HG02840 (cell line): ENCODE results near the gene ETFBKMT.
A peak's percentile ranks its signal among the peaks of the same experiment; 100 is the strongest.

Experiments used
- ATAC-seq: cut with Tn5 transposase; IDR thresholded peaks from one replicate; pipeline ENCODE4 v1.9.1; 2021; ENCODE audit warnings: mild to moderate bottlenecking, moderate library complexity, moderate number of reproducible peaks; ENCODE audit not compliant: unreplicated experiment, low FRiP score

ETFBKMT gene, protein sequence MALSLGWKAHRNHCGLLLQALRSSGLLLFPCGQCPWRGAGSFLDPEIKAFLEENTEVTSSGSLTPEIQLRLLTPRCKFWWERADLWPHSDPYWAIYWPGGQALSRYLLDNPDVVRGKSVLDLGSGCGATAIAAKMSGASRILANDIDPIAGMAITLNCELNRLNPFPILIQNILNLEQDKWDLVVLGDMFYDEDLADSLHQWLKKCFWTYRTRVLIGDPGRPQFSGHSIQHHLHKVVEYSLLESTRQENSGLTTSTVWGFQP

DNA sequence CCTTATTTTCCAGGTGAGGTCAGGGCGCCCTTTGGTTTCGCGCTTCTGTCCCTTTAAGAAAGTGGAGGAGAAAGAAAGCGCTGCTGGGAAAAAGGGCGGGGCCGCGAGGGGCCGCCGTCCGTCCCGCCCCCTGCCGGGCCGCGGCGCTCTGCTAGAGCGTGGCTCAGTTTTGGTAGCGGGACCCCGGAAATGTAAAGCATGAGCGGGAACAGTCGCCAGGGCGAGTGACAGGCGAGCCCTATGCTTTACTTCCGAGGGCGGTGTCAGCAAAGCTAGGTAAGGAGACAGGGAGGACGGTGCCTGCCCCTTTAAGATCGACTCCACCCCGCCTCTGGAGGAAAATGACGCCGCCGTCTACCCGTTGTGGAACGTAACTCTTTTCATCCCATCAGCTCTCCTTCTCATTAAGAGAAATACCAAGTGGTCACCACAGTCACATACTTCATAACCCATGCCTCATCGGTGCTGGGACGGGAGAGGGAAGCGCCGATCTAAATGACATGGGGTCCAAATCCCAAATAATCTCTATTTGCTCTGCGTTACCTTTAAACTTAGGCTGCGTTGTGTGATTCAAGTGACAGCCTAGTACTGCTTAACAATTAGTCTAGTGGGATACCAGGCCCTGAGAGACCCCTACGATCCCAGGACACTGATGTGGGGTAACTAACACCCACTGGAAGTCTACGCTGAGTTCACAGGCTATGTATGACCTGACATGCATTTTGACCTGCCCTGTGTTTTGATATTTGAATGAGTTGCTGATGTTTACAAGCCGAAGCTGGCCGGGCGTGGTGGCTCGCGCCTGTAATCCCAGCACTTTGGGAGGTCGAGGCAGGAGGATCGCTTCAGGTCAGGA is at the start of gene ETFBKMT:
ETFBKMT (plus strand) TSS at position 602 of the 856 bp plus-strand sequence. CDS start 2,266 bp downstream, outside the sequence.
- ATAC-seq = peak; percentile 100

DNA sequence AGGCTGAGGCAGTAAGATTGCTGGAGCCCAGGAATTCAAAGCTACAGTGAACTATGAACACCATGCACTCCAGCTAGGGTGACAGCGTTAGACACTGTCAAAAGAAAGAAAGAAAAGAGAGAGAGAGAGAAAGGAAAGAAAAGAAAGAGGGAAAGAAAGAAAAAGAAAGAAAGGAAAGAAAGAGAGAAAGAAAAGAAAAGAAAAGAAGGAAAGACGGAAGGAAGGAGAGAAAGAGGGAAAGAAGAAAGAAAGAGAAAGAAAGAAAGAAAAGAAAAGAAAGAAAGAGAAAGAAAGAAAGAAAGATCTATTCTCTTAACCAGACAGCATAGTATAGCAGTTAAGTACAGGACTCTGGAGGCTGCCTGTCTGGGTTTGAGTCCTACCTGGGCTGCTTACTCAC is 46.7 kb upstream of the ETFBKMT start:
- no peak for ATAC-seq

DNA sequence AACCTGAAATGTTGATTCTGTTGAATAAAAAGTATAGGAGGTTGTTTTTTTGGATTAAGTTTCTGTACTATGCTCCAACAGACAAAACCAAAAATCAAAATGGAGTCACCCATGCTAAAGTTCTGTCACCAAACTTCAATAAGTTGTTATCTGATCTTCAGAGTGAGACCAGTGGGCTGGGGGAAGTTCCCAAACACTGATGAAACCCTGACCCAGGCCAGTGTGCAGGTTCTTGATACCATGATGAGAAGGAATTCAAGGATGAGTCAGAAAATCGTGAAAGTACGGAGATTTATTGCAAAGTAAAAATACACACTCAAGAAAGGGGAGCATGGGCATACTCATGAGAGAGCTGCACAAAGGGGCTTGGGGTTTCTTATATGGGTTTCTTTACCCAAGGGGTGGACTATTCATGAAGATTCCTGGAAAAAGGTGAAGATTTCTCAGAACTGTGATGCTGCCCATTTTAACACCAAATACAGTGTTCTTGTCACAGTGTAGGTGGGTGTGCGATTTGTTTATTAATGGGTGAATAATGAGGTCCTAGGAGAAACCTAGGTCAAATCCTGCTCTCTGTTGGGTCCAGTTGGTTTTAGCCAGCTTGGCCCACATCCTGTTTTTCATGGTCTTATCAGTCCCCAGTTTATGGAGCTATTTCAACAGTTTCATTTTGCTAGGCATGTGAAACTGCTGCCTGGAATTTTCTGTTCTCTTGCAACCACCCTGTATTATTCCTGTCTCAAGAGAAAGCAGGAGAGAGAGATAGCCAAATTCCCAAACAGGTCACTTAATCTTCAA is 41.1 kb upstream of the ETFBKMT start:
- no peak for ATAC-seq

DNA sequence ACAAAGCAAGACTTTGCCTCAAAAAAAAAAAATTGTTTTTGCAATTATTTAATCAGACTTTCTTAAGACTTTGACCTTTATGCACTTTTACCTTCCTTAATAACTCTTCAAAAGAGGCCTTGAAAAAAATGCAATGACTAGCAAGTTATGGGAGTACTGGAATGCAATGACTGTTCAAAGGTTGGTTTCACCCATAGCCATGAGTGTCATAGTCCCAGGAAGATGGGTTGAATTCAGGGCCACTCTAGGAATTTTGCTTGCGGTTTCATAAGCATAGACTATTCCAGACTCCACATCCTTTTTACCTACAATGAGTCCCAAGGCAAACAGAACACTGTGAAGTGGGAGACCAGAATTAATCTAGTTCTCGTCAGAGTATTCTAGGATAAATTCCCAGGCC is 39.2 kb upstream of the ETFBKMT start:
- no peak for ATAC-seq

DNA sequence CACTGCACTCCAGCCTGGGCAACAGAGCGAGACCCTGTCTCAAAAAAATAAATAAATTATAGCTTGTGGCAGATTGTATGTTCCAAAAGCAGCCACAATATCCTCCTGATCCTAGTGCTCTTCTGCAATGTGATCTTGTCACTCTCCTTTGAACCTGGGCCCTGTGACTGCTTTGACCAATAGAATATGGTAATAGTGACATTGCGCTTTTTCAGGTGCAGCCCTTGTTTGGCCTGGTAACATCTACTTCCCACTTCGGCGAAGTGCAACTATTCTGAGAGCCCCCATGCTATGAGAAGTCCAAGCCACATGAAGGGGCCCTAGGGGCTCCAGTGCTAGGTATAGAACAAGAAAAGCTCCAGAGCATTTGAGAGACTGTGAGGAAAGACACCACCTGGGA is 37.5 kb upstream of the ETFBKMT start:
- no peak for ATAC-seq

DNA sequence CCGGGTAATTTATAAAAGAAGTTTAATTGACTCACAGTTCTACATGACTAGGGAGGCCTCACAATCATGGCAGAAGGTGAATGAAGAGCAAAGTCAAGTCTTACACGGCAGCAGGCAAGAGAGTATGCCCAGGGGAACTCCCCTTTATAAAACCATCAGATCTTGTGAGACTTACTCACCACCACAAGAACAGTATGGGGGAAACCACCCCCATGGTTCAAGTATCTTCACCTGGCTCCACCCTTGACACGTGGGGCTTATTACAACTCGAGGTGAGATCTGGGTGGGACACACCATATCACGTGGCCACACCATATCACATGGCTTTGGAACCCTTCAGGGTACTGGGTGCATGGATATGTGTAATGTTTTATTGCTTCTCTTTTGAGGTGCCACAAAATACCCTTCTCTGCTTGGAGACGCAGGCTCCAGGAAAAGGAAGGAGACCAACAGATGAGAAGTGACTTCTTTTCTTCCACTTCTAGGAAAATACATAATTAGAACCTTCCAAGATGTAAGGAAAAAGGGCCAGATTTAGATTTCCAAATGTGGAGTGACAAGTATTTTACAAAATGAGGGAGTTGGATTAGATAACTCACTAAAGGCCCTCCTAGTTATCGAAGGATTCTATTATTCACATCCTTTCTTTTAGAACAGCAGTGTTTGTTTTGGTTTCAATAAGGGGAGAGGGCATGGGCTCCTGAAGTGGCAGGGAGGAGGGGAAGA is 33.1 kb upstream of the ETFBKMT start:
- no peak for ATAC-seq

DNA sequence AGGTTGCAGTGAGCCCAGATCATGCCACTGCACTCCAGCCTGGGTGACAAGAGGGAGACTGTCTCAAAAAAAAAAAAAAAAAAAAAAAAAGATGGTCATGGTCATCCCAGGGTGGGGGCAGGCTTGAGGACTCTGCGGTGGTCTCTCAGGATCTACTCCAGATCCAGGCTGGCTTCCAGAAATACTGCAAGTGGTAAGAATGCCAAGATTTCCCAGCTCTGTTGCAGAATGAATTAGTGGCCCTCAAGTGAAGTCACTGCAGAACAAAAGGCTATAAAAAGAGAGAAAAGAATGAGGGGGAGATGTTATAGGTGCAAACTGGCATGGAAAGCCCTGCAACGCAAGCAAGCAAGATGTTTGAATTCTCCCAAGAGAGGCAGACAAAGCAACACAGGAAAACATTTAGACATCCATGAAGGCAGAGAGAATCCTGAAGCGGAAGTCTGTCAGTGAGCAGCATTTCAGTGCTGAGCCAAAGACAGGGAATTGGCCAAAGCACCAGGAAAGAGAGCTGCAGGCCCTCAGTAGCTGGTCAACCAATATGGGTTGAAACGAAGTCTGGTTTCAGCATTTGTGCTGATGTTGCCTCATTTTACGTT is 31.9 kb upstream of the ETFBKMT start:
- ATAC-seq = no peak

DNA sequence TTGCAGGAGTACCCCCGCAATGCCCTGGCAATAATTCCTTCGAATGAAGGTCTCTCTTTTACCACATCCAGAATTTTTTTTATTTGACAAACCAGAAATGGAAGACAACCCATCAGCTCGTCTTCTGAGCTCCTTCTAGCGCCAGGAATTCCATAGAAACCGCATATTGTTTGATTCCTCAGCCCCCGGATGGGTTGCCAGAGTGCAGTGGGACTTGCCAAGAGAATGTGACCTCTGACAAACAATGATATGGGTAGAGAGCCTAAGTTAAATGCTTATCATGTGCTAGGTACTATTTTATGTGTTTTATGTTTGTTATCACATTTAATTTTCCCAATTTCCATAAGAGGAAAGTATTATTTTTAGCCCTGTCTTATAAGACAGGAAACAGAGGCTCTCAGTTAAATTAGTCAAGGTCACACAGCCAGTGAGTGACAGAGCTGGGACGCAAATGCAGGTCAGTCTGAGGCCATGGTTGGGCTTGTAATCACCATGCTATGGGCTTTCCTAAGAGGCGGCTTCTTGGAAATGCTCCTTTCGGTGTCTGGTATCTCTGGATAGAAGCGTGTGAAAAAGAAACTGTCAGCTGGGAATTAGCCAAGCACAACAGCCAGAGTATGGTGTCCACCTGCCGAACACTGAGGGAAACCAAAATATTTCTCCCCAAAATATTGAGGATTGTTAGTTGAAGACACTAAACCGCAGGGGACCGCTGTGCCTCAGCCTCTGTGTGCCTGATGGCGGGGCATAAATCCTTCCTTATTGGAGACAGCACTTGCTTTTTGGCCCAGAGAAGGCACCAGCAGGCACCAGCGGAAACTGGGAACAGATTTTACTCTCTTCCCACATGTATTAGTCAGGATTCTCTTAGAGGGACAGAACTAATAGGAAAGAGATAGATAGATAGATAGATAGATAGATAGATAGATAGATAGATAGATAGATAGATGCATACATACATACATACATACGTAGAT is 29.4 kb upstream of the ETFBKMT start:
- no peak for ATAC-seq

DNA sequence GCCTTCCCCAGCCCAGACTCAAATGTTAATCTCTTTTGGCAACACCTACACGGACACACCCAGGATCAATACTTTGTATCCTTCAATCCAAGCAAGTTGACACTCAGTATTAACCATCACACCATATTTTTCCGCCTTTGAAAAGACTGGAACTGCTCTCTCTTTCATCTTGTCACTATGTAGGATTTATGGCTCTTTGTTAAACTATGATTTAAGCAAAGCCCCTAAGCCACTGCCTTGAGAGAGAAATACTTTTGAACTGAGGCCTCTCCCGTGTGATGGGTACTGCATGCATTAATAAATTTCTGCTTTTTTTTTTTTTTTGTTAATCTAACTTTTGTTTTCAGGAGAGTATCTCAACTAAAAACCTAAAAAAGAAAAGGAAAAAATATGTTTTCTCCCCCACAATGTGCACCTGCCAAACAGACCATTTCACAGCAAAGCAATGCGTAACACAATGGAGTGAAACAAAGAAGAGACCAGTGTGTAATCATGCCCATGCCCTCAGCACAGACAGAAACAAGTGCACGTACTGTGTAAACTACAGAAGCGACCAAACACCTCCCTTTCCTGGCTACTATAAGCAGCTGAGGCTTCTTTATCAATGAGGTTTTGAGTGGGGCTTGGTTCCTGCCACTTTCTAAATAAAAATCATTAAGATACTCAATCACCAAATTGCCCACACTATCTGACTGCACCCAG is 28.3 kb upstream of the ETFBKMT start:
- ATAC-seq = no peak

DNA sequence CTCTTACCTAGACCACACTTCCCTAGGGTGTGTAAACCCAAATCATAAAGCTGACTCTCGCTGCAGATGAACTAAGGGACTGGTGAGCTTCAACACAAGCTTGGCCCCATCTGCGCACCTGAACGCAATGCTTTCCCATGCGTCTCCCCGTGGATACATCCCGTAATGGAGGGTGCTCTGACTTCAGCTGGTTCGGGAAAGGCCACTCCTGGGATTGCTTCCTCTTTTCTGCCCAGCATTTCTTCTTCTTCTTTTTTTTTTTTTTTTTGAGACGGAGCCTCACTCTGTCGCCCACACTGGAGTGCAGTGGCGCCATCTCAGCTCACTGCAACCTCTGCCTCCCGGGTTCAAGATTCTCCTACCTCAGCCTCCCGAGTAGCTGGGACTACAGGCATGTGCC is 27.7 kb upstream of the ETFBKMT start:
- ATAC-seq = no peak

DNA sequence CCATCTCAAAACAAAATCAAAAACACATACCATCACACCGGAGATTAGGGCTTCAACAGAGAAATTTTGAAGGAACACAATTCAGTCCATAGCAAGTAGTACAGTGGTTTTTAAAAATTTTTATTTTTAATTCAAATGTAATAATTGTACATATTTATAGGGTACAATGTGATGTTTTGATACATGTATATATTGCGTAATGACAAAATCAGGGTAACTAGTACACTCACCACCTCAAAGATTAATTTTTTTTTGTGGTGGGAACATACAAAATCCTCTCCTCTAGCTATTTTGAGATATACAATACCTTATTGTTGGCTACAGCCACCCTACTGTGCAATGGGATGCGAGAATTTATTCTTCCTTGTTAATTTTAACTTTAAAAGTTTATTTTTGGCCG is 26.0 kb upstream of the ETFBKMT start:
- ATAC-seq = no peak

DNA sequence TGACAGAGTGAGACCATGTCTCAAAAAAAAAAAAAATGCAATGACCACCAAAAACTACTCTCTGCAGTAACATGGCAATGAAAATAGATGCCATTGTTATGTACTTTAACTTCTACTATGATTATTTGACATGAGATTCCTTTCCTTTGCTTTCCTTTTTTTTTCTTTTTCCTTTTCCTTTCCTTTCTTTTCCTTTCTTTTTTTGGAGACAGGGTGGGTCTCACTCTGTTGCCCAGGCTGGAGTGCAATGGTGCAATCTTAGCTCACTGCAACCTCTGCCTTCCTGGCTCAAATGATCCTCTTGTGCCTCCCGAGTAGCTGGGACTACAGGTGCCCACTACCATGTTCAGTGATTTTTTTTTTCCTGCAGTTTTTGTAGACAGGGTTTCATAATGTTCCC is 24.9 kb upstream of the ETFBKMT start:
- ATAC-seq = no peak

DNA sequence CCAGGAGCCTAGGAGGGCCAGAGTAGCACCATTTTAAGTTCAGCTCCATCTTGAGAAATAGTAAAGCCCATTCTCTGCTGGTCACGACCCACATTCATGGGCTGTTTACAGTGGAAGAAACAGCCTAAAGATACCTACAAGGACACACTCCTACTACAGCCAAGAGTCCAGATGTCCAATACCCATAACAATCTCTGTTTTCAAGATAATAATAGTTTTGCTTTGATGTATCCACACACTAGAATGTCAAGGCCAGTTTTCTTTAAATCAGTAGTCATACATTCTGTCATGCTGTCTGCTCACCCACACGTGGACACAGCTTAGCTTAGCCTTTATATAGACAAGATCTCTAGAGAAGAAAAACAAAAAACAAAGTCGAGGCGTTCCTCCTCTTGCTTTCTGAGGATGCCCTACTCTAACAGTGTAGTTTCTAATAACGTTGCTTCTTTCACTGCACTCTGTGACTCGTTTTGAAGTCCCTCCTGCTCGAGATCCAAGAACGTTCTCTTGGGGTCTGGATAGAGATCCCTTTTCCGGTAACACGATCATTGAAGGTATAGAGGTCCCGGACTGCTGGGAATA is 17.9 kb upstream of the ETFBKMT start:
- ATAC-seq = no peak

DNA sequence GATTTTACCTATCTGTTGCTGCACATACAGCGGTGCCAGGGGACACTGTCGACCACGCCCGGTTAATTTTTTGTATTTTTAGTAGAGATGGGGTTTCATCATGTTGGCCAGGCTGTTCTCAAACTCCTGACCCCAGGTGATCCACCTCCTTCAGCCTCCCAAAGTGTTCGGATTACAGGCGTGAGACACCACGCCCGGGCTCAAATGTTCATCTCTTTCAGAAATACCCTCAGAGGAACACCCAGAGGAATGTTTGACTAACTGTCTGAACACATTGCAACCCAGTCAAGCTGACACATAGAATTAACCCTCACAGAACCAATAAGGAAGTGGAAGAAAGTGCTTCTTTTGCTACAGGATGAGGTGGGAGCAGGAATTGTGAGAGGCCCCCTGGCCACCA is 15.0 kb upstream of the ETFBKMT start:
- no peak for ATAC-seq

DNA sequence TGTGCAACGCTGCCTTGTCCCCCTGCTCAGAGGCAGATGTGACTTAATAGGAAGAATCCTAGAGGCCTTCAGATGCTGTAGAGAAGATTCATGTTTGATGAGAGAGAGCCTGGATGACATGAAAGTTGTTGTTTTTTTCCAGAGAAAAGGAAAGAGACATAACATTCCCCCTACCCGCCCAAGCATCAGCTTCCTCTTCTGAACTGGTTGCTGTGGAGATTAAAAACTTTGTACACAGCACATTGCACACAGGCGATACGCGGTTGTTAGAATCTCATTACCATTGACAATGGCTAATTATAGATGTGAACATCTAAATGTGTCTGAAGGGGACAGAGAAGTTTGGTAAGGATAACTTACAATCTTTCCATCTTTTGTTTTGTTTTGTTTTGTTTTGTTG is 13.6 kb upstream of the ETFBKMT start:
- ATAC-seq = no peak

DNA sequence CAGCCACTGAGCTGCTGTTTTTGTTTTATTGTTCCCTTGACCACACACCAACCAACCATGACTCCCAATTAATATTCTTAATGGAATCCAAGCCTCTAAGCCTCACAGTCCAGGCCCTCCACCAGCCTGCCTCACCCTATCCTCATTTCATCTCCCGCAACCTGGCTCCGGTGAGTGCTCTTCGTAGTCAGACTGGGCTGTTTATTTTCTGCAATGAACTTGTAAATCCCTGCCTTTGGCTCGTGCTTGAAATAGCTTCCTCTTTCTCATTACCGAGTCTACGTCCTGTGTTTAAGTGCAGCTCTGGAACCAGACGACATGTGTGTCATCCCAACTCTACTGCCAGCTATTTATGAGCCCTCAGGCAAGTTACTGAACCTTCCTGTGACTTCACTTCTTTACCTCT is 12.4 kb upstream of the ETFBKMT start:
- no peak for ATAC-seq

DNA sequence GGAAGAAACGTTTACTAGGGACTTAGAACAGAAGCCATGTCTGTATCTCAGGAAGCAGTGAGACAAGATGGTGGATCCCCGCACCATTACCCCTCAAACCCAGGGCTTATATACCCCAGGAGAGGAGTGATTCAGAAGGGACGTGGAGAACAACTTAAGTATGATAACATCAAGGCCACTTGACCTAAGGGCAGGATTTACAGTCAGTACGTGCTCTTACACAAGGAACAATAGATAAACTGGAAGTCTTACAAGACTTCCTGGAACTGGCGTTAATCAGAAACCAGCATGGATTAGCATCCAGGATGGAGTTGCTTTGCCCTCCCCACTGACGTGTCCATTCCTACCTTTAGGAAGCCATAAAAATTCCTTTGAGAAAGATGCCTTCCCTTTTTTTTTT is 8.6 kb upstream of the ETFBKMT start:
- ATAC-seq = no peak

DNA sequence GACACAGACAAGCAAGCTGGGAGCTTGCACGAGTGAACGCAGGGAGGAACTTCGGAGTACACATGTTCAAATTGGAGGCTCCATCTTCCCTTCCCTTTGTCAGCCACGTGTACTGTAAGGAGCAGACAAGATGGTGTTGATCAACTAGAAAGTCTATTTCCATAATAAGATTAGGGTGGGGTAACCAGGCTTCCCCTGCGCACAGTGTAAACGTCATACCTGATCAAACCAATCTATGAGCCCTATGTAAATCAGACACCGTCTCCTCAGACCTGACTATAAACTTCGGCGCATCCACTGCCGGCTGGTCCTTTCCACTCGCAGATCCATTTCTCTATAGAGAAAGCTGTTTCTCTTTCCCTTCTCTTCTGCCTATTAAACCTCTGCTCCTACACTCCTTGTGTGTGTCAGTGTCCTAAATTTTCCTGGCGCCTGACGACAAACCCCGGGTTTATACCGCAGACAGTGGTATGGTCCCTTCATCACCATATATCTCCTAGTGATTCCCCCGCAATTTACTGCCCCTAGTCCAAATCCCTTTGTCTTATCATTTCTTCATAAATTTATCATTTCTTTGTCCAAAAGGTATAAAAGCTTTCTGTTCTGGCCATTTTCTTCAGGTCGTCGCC is 7.5 kb upstream of the ETFBKMT start:
- no peak for ATAC-seq
